HUDEP-2 (cell line): ENCODE measurements around the gene RBM44.
A peak's percentile ranks its signal among the peaks of the same experiment; 100 is the strongest.
"Not testable (repeated sequence)": the region's sequence is repeated elsewhere in the genome, so short reads cannot be mapped to it uniquely, and the experiment has no call there.

ENCODE experiments used
- DNase-seq, 76 experiments: peaks; one replicate each; lab custom pipeline; 2025; ENCODE audit not compliant: unreplicated experiment in 76 of 76; lab: John Stamatoyannopoulos, UW

RBM44 gene

DNA sequence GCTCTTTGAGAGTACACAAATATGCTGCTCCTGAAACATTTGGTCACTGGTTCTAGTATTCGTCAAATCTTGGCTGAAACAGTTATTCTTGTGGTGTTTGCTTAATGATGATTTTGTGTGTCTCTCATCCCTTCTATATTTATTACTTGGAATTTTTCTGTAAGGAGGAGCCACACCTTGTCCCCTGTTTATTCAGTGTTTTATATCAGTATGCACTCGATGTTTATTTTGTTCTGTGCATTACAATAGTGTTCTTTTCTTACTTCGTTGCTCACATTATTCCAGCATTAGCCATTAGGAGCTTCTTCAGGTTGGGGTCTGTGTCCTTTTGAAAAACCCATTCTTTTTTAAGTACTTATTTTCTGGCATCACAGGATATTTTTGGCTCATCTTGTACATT lies 55.7 kb downstream of the RBM44 start:
- no peak for DNase-seq

DNA sequence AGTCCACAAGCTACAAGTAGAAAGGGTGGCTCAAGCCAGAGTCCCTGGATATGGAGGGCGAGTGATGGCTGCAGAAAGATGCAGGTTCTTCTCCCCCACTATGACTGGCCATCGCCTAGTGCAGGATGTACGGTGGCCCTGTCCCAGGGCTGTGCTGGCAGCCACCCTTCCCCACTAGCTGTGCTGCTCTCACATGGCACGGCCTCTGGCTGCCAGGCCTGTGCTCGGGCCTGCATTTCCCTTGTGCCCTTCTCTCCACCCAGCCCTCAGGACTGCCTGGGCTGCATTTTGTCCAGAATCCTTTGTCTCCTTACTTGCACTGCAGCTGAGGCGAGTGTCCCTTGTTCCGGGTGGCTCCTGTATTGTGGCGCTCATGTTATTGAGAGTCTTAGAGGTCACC lies 59.2 kb downstream of the RBM44 start:
- DNase-seq, result no peak

DNA sequence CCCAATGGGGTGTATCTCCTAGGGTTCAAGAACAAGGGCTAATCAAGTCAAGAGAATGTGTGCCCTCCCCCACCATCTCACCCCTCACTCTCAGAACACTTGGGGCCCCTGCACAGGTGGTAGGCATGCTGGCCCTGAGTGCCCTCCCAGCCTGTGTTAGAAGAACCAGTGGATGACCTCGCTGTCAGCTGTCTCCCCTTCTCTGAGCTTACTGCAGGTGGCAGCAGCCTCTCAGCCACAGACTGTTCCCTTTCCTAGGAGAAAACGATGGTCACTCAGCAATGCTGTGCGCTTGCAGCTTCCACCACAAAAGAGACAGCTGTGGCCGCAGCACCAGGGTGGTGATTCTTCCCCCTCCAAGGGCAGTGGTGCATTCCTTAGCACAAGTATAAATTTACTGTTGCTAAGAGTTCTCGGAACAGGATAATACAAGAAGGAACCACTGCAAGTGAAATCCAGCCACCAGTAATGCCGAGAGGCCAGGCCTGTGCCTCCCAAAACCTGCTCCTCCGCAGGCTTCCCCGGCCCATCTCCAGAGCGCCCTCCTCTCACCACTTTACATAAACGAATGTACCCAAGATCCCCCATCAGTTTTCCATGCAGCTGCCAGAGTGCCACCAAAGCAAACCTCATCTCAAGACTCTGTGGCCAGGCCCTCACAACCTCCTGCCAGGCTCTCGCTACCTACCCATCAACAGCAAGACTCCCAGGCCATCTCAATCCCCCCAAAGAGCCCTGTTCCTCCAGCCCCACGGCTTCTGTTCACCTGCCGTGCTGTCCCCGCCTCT lies 59.9 kb downstream of the RBM44 start:
- DNase-seq, result peak in 61 of 76 experiments; percentile 3 to 69 (median 34)

DNA sequence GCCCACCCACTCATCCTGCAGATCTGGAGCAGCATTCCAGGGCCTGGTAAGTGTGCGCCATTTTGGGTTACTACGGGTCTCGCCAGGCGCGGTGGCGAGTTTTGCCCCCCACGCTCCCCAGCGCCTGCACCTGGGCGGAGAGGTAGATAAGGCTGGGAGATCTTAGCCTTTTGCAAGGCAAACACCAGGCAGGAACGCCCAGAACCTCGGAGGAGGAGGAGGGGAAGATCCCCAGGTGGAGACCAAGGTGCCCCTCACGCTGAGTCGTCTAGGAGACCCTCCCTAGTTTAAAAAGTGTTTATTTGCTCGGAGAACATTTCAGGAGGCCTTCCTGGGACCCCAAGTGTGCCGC lies 60.5 kb downstream of the RBM44 start:
- no peak for DNase-seq

DNA sequence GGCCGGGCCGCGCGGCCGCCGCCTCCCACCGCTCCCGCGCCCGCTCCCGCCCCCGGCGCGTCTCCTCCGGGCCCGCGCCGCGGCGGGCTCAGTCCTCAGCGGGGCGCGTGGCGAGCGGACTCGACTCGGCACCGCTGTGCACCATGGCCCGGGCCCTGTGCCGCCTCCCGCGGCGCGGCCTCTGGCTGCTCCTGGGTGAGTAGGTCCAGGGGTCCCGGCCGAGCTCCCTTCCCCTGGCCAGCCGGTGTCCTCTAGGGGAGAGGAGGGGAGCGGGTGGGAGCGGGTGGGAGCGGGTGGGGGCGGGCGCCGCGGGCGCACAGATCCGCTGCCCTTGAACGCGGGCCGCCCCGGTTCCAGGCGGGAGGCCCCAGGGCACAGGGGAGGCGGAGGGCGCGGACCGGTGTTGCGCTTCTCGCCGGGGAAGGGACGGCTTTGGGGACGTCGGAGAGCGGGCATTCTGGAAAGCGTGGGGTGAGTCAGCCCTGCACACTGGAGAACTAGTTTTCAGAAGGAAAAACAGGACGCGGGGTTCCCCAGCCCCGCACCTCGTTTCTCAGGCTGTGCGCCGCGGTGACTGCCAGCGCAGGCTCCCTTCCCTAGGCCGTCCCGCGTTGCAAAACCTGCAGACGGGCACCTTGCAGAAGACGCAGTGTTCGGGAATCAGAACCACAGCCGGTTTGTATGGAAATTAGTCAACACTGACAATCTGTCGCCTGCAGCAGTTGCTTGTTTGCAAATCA lies 61.1 kb downstream of the RBM44 start, which contains the start of gene RAMP1:
Gene RAMP1, plus strand, starts transcription at position 91 of the 740 bp plus-strand sequence. Its CDS starts 53 bp downstream, at position 144.
- no peak for DNase-seq

DNA sequence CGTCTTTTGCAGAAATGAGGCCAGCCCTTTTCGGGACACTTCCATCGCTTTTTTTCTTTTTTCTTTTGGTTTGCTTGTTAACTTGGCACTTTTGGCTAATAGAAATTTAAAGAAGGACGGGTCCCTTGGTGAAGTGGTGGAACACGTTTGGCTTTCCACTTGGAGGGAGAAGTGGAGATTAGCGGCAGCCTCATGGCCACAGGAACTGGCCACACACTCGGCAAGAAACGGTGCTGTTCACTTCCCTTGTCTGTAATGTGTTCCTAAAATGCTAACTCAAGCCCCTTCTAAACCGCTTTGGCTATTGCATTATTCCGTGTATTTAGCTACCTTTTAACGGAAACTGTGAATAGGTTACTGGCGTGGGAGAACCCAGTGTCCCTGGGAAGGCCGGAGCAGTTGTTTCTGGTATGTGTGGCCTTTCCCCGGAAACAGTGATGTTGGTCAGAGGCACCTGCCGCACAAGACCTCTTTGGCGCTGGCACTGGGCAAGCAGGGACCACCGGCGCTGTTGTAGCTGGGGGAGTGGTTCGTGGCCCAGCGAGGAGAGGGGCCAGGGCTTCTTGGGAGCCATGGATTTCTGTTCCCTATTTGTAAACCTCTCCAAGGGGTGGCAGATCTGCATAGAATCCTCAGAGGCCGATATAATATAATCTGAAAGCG lies 61.8 kb downstream of the RBM44 start:
- no peak for DNase-seq

DNA sequence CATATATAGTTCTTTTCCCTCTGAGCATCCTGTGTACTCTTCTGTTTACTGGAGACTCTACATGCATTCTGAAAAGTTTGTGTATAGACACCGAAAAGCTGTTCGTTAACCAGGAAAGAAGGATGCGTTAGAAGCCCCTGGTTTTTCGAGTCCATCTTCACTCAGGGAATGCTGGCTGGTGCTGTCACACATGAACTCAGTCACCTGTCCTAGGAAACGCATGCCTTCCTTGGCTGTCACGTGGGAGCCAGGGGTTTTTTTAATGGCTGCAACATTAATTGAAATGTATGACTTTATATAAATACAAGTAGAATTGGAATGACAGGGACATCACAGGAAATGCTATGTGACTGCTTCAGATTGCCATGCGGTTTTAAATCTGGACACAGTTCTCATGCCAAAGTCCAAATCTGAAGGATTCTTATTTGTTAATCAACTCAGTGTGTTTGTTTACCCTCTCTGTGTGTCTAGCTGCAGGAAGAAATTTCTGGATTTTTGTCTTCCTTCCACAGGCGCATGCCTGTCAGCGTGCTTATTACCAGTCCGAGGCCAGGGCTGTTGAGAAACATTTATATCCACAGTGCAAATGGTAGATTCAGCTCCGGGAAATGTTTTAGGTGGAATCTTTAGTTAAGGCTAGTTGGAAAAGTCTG lies 63.4 kb downstream of the RBM44 start:
- no peak for DNase-seq

DNA sequence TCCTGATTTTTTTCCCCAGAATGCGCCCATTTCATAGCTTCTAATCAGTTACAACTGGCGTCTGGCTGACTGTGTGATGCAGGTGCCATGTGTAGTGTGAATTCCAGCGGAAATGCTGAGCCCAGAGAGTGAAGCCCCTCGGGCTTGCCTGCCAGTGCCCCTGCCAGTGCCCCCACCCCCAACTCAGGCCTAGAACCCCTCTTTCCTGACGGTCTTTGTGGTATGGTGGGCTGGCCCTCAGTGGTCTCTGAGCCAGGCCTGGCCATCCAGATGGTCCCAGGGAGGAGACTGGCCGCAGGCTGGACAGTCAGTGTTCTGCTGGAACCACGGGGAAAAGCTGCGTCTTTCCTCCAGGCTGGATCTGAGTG lies 63.9 kb downstream of the RBM44 start:
- no peak for DNase-seq

DNA sequence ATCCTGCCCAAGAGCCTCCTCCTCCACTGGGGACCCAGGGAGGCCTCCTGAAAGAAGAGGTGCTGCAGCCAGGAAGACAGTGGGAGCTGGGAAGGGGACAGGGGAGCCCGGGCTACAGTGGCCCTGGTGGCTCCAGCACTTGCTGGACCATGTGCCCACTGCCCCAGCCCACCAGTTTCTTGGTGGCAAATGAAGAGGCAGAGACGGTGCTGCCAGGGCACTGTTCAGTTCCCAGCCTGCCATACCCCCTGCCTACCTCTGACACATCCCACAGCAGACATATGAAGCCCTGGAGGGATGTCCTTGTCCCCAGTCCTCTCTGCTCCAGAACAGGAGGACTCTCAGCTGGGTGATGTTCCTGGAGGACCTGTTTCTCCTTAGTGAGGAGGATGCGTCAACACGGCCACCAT lies 64.5 kb downstream of the RBM44 start:
- DNase-seq, result no peak

DNA sequence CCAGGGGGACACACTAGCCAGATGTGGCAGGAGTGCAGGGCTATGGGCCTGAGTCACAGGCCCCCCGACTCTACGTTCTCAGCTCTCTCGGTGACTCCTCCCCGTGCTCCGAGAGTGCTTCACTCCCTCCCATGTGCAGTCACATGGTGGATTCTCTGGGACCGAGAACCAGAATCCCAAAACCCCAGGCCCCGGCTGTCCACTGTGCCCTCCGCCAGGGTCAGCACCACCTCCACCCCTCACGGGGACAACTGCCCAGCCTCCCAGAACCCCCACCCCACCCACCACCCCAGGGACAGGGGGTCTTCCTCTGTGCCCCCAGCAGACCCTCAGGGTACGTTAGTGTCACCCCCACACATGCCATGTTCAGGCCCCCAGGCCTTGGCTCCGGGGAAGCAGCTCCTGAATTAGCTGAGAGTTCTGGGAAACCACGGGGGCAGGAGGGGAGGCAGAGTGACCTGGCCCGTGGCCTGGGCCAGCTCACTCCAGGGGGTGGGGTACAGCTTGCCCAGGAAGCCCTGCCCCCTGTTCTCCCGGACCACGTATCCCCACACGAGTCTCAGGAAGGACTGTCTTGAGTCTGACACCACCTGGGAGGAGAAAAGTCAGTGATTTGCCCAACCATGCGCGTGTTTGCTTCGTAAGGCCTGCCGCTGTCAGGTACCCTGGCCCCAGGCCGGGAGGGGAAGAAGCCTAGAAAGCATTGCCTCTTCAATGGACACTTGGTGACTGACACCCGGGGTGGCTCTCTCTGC lies 65.3 kb downstream of the RBM44 start:
- no peak for DNase-seq

DNA sequence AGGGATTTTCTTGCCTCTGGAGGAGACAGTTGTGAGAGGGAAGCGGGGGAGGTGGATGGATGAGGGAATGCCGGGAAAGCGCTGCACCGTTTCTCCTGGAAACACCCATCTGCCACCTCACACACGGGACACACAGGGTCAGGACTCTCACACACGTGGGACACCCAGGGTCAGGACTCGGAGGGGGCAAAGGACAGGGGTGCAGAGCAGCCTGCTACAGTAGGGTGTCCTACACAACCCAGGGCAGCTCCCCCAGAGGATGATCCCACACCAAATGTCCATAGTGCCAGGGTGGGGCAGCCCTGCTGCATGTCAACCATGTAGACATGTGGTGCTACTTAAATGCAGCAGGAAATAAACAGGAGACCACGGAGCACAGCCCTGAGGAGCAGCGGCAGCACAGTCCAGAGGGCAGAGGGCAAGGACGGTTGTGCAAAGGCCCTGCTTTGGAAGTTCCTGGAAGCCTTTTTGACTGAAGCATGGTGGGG lies 65.9 kb downstream of the RBM44 start:
- no peak for DNase-seq

DNA sequence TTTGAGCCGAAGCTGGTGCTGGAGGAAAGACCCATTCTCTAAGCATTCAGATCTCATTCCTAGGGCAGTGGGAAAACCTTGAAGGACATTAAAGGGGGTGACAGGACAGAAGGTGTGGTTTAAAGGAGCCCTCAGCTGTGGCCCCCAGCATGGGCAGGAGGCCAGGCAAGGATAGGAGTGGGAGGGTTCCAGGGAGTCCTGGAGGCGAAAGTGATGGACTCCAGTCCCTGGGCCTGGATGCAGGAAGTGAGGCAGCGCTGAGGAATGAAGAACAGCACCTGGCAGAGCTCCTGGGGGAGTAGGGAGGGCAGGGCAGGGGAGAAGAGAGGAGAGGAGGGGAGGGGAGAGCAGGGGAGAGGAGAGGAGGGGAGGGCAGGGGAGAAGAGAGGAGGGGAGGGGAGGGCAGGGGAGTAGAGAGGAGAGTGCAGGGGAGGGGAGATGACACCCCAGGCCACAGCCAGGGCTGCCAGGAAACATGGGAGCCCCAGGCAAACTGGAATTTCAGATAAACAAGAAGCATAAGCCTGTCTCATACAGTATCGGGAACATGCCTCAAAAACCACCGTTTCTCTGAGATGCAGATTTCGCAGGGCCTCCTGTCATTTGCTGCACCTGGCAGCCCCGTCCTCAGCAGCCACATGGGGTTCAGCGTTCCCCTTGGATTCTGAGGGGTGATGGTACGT lies 66.5 kb downstream of the RBM44 start:
- DNase-seq, result no peak

DNA sequence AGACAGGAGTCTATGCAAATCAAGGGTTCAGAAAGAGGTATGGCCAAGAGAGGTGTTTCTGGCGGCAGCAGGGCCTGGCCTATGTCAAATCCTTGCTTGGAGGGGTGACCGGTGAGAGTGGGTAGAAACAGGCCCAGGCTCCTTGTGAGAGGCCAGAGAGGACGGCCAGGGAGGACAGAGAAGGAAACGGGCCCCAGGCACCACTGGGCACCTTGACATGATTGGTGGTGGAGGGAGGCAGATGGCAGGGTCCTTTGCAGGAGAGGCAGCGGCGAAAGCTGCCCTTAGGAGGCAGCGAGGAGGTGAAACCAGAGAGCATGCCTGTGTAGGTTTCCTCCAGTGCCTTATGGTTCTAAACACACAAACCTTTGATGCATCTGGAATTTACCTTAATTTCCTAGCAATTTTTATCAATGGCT lies 67.1 kb downstream of the RBM44 start:
- DNase-seq, result no peak

DNA sequence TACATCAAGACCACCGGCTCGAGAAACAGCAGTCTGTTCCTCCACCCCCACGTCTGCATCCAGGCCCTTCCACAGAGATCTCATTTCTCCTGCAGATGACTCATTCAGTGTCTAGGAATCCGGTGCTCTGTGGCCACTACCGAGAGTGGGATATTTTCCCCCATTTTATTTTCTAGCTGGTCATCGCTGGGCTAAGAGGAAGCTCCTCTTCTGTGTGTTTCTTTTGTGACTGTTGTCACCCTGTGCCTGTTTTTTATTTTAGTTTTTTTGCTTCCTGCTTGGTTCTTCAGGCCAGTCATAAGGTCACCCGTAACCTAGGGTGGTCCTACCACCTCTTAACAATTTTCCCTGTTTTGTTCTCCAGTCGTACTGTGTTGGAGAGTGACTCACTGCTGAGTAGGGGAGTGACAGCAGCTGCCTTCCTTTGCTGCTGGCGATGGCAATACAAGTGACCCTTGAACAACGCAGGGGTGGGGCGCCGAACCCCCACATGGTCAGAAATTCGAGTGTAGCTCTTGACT lies 67.6 kb downstream of the RBM44 start:
- DNase-seq, result no peak

DNA sequence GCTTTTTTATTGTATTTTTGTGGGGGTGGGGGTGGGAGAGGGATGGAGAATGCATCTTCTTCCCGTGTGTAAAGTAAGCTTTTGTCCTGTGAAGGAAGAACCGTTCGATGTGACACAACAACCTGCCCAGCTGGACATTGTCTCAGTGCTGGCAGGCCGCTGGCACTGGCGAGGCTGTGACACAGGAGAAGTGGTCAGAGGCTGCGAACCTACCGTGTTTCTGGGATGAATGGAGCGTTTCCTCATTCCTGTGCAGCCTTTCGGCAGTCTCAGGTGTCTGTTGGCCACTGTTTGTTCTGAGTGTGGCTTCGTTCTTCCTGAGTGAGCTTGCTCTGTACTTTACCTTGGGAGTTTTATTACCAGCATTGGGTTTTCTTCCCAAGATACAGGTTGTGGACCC lies 68.9 kb downstream of the RBM44 start:
- DNase-seq, result no peak

DNA sequence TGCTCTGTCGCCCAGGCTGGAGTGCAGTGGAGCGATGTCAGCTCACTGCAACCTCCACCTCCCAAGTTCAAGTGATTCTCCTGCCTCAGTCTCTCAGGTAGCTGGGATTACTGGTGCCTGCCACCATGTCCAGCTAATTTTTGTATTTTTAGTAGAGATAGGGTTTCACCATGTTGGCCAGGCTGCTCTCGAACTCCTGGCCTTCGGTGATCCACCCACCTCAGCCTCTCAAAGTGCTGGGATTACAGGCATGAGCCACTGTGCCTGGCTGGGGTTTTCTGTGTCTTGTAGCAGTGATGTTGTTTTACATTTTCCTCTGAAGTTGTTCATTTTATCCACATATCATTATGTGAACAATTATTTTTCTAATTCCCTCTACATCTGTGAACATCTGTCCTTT lies 69.5 kb downstream of the RBM44 start:
- DNase-seq, result not testable (repeated sequence)

DNA sequence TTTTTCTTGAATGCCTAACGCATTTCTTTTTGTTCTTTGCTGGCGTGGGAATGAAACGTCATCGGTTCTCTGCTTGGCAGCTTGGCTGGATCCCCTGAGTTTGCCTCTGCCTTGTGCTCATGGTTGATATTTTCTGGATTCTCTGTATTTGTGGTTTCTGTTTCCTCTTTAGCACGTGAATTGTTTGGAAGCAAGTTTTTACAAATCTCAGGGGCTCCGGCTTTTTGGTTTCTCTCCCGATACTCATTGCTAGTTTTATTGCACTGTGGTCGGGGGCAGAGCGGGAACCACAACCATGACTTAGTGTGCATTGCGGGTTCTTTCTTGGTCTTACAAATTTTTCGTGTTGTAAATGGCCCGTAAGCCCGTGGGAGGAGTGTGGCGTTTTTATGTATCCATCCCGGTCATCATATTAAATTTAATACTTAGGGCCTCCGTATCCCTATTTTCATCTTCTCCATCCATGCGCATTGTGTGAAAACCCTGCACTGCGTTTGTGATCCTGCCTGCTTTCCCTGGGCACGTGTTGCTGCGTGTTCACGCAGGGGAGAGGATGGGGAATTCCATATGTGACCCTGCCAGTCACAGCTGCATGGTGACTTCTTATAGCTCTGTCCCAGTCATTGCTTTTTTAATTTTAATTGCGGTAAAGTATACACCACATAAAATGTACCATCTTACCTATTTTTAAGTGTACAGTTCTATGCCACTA lies 70.2 kb downstream of the RBM44 start:
- DNase-seq, result no peak

DNA sequence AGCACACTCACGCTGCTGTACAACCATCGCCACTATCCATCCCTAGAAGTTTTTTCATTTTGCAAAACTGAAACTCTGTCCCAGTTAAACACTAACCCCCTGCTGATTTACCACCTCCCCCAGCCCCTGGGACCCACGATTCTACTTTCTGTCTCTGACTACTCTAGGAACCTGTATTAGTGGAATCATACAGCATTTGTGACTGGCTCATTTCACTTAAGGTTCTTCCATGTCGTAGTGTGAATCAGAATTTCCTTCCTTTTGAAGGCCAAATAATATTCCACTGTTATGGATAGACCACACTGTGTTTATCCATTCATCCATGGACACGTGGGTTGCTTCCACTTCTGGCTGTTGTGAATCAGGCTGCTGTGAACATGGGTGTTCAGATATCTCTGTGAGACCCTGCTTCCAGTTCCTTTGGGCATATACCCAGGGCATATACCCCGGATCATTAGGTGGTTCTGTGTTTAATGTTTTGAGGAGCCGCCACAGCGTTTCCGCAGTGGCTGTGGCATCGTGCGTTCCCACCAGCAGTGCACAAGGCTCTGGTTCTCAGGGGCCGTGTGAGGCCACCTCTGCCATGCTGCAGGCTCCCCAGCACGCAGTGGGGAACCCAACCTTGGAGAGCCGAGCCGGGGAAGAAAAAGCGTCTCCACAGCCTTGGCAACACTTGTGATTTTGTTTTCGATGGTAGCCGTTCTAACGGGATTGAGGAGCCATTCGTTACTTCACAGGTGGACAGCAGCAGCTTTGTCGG lies 70.9 kb downstream of the RBM44 start:
- DNase-seq, result no peak
